HEK293T (cell line): ENCODE data around the gene GRM5.
"Not testable (repeated sequence)": the region's sequence is repeated elsewhere in the genome, so short reads cannot be mapped to it uniquely, and the experiment has no call there.

ENCODE experiments used
- BHLHE40 ChIP-seq: fragments of 450-650 bp; IDR thresholded peaks from 2 replicates; pipeline ENCODE4 v1.6.1; 2016; ENCODE audit warnings: mild to moderate bottlenecking, moderate library complexity, borderline replicate concordance
- CTBP1 ChIP-seq: fragments of 450-650 bp; IDR thresholded peaks from 2 replicates; pipeline ENCODE4 v1.6.1; 2016; ENCODE audit warnings: borderline replicate concordance
- ELF4 ChIP-seq: fragments of 450-650 bp; IDR thresholded peaks from 2 replicates; pipeline ENCODE4 v1.6.1; 2017; ENCODE audit warnings: antibody characterized with exemption
- NFRKB ChIP-seq: fragments of 450-650 bp; IDR thresholded peaks from 2 replicates; pipeline ENCODE4 v1.6.1; 2016; ENCODE audit warnings: mild to moderate bottlenecking, moderate library complexity
- TARDBP ChIP-seq: fragments of 450-650 bp; IDR thresholded peaks from 2 replicates; pipeline ENCODE4 v1.6.1; 2016

GRCh38 chr11:89029671-89030070, 36.1 kb downstream of the GRM5 start:
- TF ChIP-seq TARDBP, BHLHE40, CTBP1, NFRKB, ELF4: not testable (repeated sequence)
